K562 (cell line): ENCODE results near the gene EGLN1.

ENCODE experiments used
- BRF2 ChIP-seq: IDR thresholded peaks from 3 replicates; pipeline ENCODE4 v1.6.1; 2011; ENCODE audit warnings: borderline replicate concordance, mild to moderate bottlenecking; ENCODE audit not compliant: insufficient read length, insufficient read depth
- HNRNPLL ChIP-seq: fragments of 200-400 bp; formaldehyde crosslinking; IDR thresholded peaks from 2 replicates; pipeline ENCODE4 v1.6.1; 2017; ENCODE audit warnings: low read length, low read depth, mild to moderate bottlenecking; ENCODE audit not compliant: poor library complexity, severe bottlenecking
- SRSF1 ChIP-seq: fragments of 200-400 bp; formaldehyde crosslinking; IDR thresholded peaks from 2 replicates; pipeline ENCODE4 v1.6.1; 2017; ENCODE audit warnings: mild to moderate bottlenecking, low read depth, low read length, moderate library complexity

- TF ChIP-seq BRF2 (no peak), SRSF1 (no peak), HNRNPLL (no peak)
These were observed 24.0 kb downstream of the EGLN1 start for GRCh38 chr1:231397886-231398671.
